HUES64 (cell line): ENCODE results near the gene LENG8.
A peak's percentile ranks its signal among the peaks of the same experiment; 100 is the strongest.
"Not testable (repeated sequence)": the region's sequence is repeated elsewhere in the genome, so short reads cannot be mapped to it uniquely, and the experiment has no call there.

Experiments
- H3K27ac ChIP-seq: 2 replicates; pipeline ENCODE4 v1.7.0; 2013; ENCODE audit warnings: low read depth, low read length, inconsistent platforms
- H3K27me3 ChIP-seq: 2 replicates; pipeline ENCODE4 v1.6.1; 2013; ENCODE audit warnings: mild to moderate bottlenecking, low read length; ENCODE audit not compliant: insufficient read depth
- H3K36me3 ChIP-seq: 2 replicates; pipeline ENCODE4 v1.6.1; 2013; ENCODE audit warnings: mild to moderate bottlenecking, low read length; ENCODE audit not compliant: insufficient read depth
- H3K4me1 ChIP-seq: 2 replicates; pipeline ENCODE4 v1.6.1; 2013; ENCODE audit warnings: mild to moderate bottlenecking, low read length, moderate library complexity; ENCODE audit not compliant: insufficient read depth
- H3K4me3 ChIP-seq: 2 replicates; pipeline ENCODE4 v1.5.1; 2013; ENCODE audit warnings: mild to moderate bottlenecking, low read length, moderate library complexity
- H3K9ac ChIP-seq: 2 replicates; pipeline ENCODE4 v1.6.1; 2013; ENCODE audit warnings: mild to moderate bottlenecking, low read depth, low read length
- H3K9me3 ChIP-seq: 2 replicates; pipeline ENCODE4 v1.6.1; 2013; ENCODE audit warnings: low read depth, low read length; ENCODE audit not compliant: insufficient read depth
- WGBS: fragments of 150-250, 120-280 bp; methylation state at CpG from one replicate; pipeline ENCODE4 v1.1.7; 2013; ENCODE audit warnings: missing lambda C conversion rate; 5-methylcytosine and 5-hydroxymethylcytosine counted together

Gene LENG8

GRCh38 chr19:54444737-54445136, 4.3 kb upstream of the LENG8 start:
- no peaks in the 10 kb centered on the region for H3K27me3 ChIP-seq
- H3K9ac ChIP-seq, result no peak overlapping the region
- H3K4me3 ChIP-seq, result no peak overlapping the region
- no peaks in the 10 kb centered on the region for H3K9me3 ChIP-seq
- H3K4me1 ChIP-seq, result no peaks in the 10 kb centered on the region
- H3K36me3 ChIP-seq, result peaks cover 22% of the 10 kb centered on the region
- no peak overlapping the region for H3K27ac ChIP-seq
- WGBS, result 93% methylated on average over 7 of the region's 7 CpGs

- not testable (repeated sequence) for H3K4me3 ChIP-seq, H3K27ac ChIP-seq, H3K27me3 ChIP-seq, H3K4me1 ChIP-seq, H3K9ac ChIP-seq, H3K9me3 ChIP-seq
- 96% methylated on average over 15 of the region's 15 CpGs for WGBS
- H3K36me3 ChIP-seq, result peaks cover 29% of the 10 kb centered on the region
Observed at GRCh38 chr19:54446349-54446748, 2.6 kb upstream of the LENG8 start.

GRCh38 chr19:54448040-54448773, 792 bp upstream of the LENG8 start:
- H3K4me3 ChIP-seq, result peak overlapping the region; percentile 91
- H3K27ac ChIP-seq, result peak overlapping the region; percentile 91; the same call in 1 of the 2 replicates
- 2% methylated on average over 33 of the region's 34 CpGs for WGBS

GRCh38 chr19:54449701-54450069, 686 bp downstream of the LENG8 start:
- Histone ChIP-seq H3K27ac (peak overlapping the region; percentile 91), H3K36me3 (peaks cover 52% of the 10 kb centered on the region), H3K9ac (peak overlapping the region; percentile 91), H3K9me3 (no peaks in the 10 kb centered on the region), H3K4me1 (peaks cover 4% of the 10 kb centered on the region; the same call in 1 of the 2 replicates), H3K27me3 (no peaks in the 10 kb centered on the region), H3K4me3 (peak overlapping the region; percentile 91)
- WGBS, result under 1% methylated on average over 21 of the region's 21 CpGs

More at GRCh38 chr19:54448040-54448773, 792 bp upstream of the LENG8 start:
- Histone ChIP-seq H3K36me3 (peaks cover 44% of the 10 kb centered on the region), H3K9ac (peak overlapping the region; percentile 91), H3K27me3 (no peaks in the 10 kb centered on the region), H3K9me3 (no peaks in the 10 kb centered on the region), H3K4me1 (peaks cover 4% of the 10 kb centered on the region; the same call in 1 of the 2 replicates)

- Histone ChIP-seq H3K36me3 (peaks cover 57% of the 10 kb centered on the region), H3K9me3 (no peaks in the 10 kb centered on the region), H3K4me1 (peaks cover 4% of the 10 kb centered on the region; the same call in 1 of the 2 replicates), H3K27ac (no peak overlapping the region), H3K4me3 (no peak overlapping the region), H3K27me3 (no peaks in the 10 kb centered on the region), H3K9ac (no peak overlapping the region)
- 95% methylated on average over 9 of the region's 9 CpGs for WGBS
Observed at GRCh38 chr19:54451331-54451871, 2.4 kb downstream of the LENG8 start.

- no peak overlapping the region for H3K27ac ChIP-seq
- peaks cover 63% of the 10 kb centered on the region for H3K36me3 ChIP-seq
- H3K4me1 ChIP-seq, result peaks cover 4% of the 10 kb centered on the region; the same call in 1 of the 2 replicates
Observed at GRCh38 chr19:54451997-54452396, 3.0 kb downstream of the LENG8 start.

GRCh38 chr19:54452626-54453025, 3.6 kb downstream of the LENG8 start:
- no peak overlapping the region for H3K9ac ChIP-seq
- 97% methylated on average over 11 of the region's 11 CpGs for WGBS
- H3K27ac ChIP-seq, result no peak overlapping the region
- H3K4me3 ChIP-seq, result no peak overlapping the region
- peaks cover 69% of the 10 kb centered on the region for H3K36me3 ChIP-seq
- peaks cover 4% of the 10 kb centered on the region; the same call in 1 of the 2 replicates for H3K4me1 ChIP-seq
- no peaks in the 10 kb centered on the region for H3K9me3 ChIP-seq
- H3K27me3 ChIP-seq, result no peaks in the 10 kb centered on the region

More at GRCh38 chr19:54451997-54452396, 3.0 kb downstream of the LENG8 start:
- 96% methylated on average over 11 of the region's 11 CpGs for WGBS
- Histone ChIP-seq H3K9me3 (no peaks in the 10 kb centered on the region), H3K27me3 (no peaks in the 10 kb centered on the region), H3K4me3 (no peak overlapping the region), H3K9ac (no peak overlapping the region)

GRCh38 chr19:54453921-54454780, 5.2 kb downstream of the LENG8 start:
- Histone ChIP-seq H3K27me3 (no peaks in the 10 kb centered on the region), H3K36me3 (peaks cover 85% of the 10 kb centered on the region), H3K9ac (no peak overlapping the region), H3K4me3 (no peak overlapping the region), H3K4me1 (peaks cover 4% of the 10 kb centered on the region; the same call in 1 of the 2 replicates), H3K27ac (no peak overlapping the region), H3K9me3 (no peaks in the 10 kb centered on the region)
- WGBS, result 96% methylated on average over 31 of the region's 31 CpGs

GRCh38 chr19:54454781-54455675, 6.0 kb downstream of the LENG8 start:
- Histone ChIP-seq H3K27me3 (no peaks in the 10 kb centered on the region), H3K27ac (no peak overlapping the region), H3K9ac (no peak overlapping the region), H3K9me3 (no peaks in the 10 kb centered on the region), H3K36me3 (peaks cover 93% of the 10 kb centered on the region), H3K4me1 (peaks cover 4% of the 10 kb centered on the region; the same call in 1 of the 2 replicates), H3K4me3 (no peak overlapping the region)
- WGBS, result 96% methylated on average over 33 of the region's 33 CpGs

GRCh38 chr19:54455786-54456422, 6.9 kb downstream of the LENG8 start:
- H3K9me3 ChIP-seq, result no peaks in the 10 kb centered on the region
- no peaks in the 10 kb centered on the region for H3K27me3 ChIP-seq
- H3K9ac ChIP-seq, result no peak overlapping the region
- H3K4me3 ChIP-seq, result no peak overlapping the region
- WGBS, result 96% methylated on average over 39 of the region's 40 CpGs
- H3K36me3 ChIP-seq, result peaks cover 96% of the 10 kb centered on the region
- no peak overlapping the region for H3K27ac ChIP-seq
- no peaks in the 10 kb centered on the region for H3K4me1 ChIP-seq
